Lower leg skin (tissue), 4 donors: ENCODE data around the gene FOXP1. TPM values are rescaled to one million over a fixed set of nuclear protein-coding genes. Genes with fewer than 3 reads are reported as not detected.

Experiments
- DNase-seq, 2 donors: peaks; one replicate each; pipeline ENCODE4 v3.0.0-alpha.2; 2019; ENCODE audit warnings: low spot score in 2 of 2
- H3K4me3 ChIP-seq: fragments of 200-600 bp; sonication (generic); 2 replicates; pipeline ENCODE4 v1.5.1; 2017; ENCODE audit warnings: mild to moderate bottlenecking, low read depth; ENCODE audit not compliant: poor library complexity, severe bottlenecking
- POLR2A ChIP-seq, 2 donors: fragments of 450-650 bp; IDR thresholded peaks; one replicate each; pipeline ENCODE4 v1.6.1; 2016 to 2017; ENCODE audit warnings: antibody characterized with exemption in 2 of 2, mild to moderate bottlenecking in 1 of 2, moderate library complexity in 1 of 2
- WGBS, 2 donors: methylation state at CpG; one replicate each; pipeline ENCODE4 v1.1.5; 2018; 5-methylcytosine and 5-hydroxymethylcytosine counted together
- intact Hi-C: fragments of 100-400 bp; cut with DNase I; formaldehyde crosslinking; loops from one replicate; pipeline ENCODE4 v1.15.0; 2023; ENCODE audit warnings: low total_unique reads
- total RNA-seq, 4 donors: library from RNA; depleted of rRNA; stranded (reverse); fragments of >200 nt; gene quantifications; one replicate each; pipeline ENCODE4 v1.1.0, GENCODE V29; 2016
- TF ChIP-seq, protein P1 (sequence below), 3 donors: fragments of 450-650 bp; IDR thresholded peaks; one replicate each; pipeline ENCODE4 v1.5.1; 2016; ENCODE audit warnings: antibody characterized with exemption in 3 of 3, mild to moderate bottlenecking in 3 of 3, moderate library complexity in 2 of 3

FOXP1 gene
- total RNA-seq, 4 donors from 2014 or later, result 46.6 to 66.6 (median 55.2) TPM

DNA sequence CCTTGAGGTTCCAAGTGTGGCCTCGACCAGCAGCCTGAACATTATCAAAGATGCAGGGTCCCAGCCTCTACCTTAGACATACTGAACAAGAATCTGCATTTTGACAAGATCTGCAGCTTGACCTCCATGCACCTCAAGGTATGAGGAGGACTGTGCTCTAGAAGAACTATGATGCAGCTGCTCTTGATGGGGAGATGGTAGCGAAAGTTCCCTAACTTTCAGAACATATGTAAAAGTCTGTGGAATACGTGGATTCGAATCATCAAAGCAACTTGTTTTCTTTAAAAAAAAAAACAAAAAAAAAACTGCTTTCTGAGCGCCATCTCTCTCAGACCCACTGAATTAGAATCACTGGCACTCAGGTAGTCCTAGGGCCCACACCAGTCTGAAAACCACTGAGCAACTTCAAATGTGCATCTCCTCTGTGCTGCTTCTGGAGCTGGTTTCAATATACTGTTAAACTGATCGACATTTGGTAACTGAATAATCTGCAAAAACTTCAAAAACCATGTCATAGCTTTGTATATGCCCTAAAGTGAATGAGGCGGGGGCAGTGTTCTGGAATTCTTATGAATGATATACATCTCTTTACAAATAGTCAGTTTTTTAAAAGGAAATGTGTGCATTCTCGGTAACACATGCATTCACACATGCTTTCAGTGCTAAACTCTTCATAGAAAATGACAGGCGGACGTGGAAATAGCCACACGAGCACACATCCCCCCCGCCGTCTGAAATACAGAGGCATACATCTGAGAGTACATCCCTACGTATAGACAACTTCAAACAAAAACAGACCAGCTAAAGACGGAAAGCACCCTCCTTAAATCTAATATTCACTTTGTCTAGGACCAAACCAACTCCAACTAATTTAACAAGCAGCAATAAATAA, 128.8 kb downstream of the FOXP1 start:
- intact Hi-C loops, result no loop called here
- TF ChIP-seq, protein P1, sequence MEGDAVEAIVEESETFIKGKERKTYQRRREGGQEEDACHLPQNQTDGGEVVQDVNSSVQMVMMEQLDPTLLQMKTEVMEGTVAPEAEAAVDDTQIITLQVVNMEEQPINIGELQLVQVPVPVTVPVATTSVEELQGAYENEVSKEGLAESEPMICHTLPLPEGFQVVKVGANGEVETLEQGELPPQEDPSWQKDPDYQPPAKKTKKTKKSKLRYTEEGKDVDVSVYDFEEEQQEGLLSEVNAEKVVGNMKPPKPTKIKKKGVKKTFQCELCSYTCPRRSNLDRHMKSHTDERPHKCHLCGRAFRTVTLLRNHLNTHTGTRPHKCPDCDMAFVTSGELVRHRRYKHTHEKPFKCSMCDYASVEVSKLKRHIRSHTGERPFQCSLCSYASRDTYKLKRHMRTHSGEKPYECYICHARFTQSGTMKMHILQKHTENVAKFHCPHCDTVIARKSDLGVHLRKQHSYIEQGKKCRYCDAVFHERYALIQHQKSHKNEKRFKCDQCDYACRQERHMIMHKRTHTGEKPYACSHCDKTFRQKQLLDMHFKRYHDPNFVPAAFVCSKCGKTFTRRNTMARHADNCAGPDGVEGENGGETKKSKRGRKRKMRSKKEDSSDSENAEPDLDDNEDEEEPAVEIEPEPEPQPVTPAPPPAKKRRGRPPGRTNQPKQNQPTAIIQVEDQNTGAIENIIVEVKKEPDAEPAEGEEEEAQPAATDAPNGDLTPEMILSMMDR (IDR thresholded peaks at IDR 0.05), result no peak
- TF ChIP-seq POLR2A (IDR thresholded peaks at IDR 0.05), result no peak
- WGBS, 2 donors, result 89 to 92% methylated on average over 15 of the region's 15 CpGs

DNA sequence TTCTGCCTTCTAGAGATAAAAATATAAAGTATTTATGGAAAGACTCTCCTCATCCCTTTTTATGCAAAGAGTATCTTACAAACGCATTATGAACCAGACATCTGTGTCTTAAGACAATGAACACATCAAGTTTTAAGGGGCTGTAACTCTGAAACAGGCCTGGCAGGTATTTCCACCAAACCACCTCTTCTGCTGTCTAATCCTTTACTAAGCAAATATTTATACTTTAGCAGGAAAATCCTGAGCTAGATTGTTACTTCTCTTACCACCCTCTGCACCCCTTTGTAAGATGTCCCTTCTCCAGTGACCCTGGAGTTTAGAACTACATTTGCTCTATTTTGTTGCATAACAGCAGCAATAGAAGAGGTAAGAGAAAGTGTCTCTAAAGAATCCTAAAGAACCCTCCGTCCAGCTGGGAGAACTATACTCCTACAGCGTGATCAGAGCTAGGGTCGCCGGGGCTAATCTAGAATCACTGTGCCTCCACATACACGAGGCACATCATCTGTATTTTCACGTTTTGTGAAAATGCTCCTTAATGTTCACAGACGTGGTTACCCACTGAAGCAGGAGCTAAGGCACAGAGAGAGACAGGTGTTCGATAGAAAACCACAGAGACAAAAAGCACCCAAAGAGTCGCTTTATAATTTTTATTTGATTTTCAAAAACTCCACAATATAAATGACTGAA, 129.6 kb downstream of the FOXP1 start:
- TF ChIP-seq, protein P1 (IDR thresholded peaks at IDR 0.05), result no peak
- no peak for TF ChIP-seq POLR2A (IDR thresholded peaks at IDR 0.05)
- H3K4me3 ChIP-seq, result no peak overlapping the region
- intact Hi-C loops, result no loop called here
- DNase-seq, result no peak
- WGBS, 2 donors, result 88 to 90% methylated on average over 10 of the region's 10 CpGs

More for the DNA sequence above, 128.8 kb downstream of the FOXP1 start:
- DNase-seq, result no peak
- no peak overlapping the region for H3K4me3 ChIP-seq

DNA sequence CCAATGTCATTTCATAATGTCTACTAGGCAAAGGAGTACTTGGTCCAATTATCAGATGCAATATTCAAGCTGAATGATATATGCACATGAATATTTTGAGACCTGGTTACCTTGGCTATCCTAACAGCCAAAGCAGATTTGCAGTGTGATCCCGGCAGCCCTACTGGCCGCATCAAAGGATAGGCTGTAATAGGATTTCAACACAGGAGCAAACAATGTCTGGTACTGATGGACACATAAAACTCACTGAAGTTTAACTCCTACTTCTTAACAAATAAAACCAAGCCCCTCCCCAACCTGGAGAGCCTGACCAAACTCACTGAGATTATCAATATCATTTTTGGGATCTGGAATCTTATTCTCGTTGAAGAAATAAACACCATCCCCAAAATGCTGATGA, 130.2 kb downstream of the FOXP1 start:
- no peak for DNase-seq
- intact Hi-C loops, result no loop called here
- WGBS, 2 donors, result 86 to 90% methylated on average over 3 of the region's 3 CpGs
- H3K4me3 ChIP-seq, result no peak overlapping the region
- TF ChIP-seq, protein P1 (IDR thresholded peaks at IDR 0.05), result no peak
- no peak for TF ChIP-seq POLR2A (IDR thresholded peaks at IDR 0.05)

DNA sequence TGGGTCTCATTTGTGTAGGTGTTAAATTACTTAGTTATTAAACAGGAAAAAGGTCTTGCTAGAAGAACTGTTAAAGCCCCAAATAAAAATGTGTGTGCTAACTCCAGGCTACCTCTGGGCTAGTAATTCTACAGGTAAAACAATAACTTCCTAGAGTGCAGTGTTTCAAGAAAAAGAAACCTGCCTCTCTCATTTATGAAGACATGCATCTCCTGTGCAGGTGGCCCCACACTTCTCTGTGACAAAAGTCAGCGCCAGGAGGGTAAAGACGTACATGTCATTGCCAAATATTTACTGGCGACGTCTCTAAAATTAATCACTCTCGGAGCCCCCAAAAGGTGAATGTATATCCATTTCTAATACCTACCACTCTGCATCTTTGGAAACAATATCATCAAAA, 131.7 kb downstream of the FOXP1 start:
- TF ChIP-seq, protein P1 (IDR thresholded peaks at IDR 0.05), result no peak
- TF ChIP-seq POLR2A (IDR thresholded peaks at IDR 0.05), result no peak
- 92 to 97% methylated on average over 5 of the region's 5 CpGs for WGBS, 2 donors
- no peak for DNase-seq
- H3K4me3 ChIP-seq, result no peak overlapping the region
- intact Hi-C loops, result no loop called here

DNA sequence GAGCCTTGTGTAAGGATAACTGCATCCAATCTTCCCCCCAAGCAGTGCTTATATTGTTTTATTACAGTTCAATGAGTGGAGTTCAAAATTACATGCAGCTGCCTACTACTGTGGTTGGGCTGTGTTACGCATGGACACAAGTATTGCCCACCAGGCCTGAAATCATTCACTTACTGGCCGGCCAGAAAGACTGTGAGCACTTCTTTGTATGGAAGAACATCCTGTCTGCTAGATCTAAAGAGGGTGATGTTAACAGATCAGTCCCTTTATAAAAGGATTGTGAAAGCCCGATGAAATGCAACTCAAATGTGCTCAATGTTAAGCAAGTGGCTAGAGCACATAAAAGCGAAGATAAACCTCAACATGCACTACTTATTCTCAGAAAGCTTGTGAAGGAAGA, 132.5 kb downstream of the FOXP1 start:
- H3K4me3 ChIP-seq, result no peak overlapping the region
- WGBS, 2 donors, result 76 to 86% methylated on average over 4 of the region's 4 CpGs
- no peak for TF ChIP-seq POLR2A (IDR thresholded peaks at IDR 0.05)
- TF ChIP-seq, protein P1 (IDR thresholded peaks at IDR 0.05), result no peak
- no peak for DNase-seq
- intact Hi-C loops, result no loop called here
